Stomach (tissue), 4 donors: ENCODE results near the gene COX14.

ENCODE experiments used
- CTCF ChIP-seq, 7 experiments: fragments of 450-650 bp in 4 of 7; fragments of 200-600 bp in 3 of 7; sonication (generic) in 3 of 7; IDR thresholded peaks; one replicate each; pipeline ENCODE4 v1.5.1; 2016 to 2019; ENCODE audit warnings: antibody characterized with exemption in 7 of 7, control low read depth in 2 of 7, mild to moderate bottlenecking in 1 of 7
- EP300 ChIP-seq: sonication (generic); formaldehyde crosslinking; IDR thresholded peaks from one replicate; pipeline ENCODE4 v1.6.1; 2017; ENCODE audit warnings: antibody characterized with exemption
- POLR2A ChIP-seq, 4 donors: fragments of 450-650 bp; IDR thresholded peaks; one replicate each; pipeline ENCODE4 v1.6.1; 2016; ENCODE audit warnings: antibody characterized with exemption in 4 of 4, control low read depth in 2 of 4, mild to moderate bottlenecking in 1 of 4, moderate library complexity in 1 of 4

DNA sequence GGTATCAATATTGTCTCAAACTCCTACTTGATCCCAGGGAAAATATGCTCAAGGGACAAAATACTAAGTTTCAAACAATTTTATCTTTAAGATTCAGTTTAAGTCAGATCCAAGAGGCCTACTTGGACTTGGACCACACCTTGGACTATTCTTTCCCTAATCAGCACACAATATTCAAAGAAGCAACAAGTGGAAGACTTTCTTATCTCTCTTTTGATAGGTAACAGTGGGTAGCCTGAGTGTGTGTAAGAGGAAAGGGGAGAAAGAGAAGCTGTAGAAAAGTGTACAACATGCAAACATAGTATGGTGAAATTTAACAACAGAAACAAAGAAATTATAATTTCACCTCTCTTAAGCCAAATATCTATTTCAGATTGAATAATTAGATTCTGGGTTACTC lies 48.6 kb downstream of the COX14 start:
- TF ChIP-seq CTCF (IDR thresholded peaks at IDR 0.05) (no peak), POLR2A (IDR thresholded peaks at IDR 0.05) (no peak), EP300 (no peak)
